Breast epithelium (tissue), 3 donors: ENCODE data around the gene EIF4ENIF1.

Experiments used
- POLR2A ChIP-seq: fragments of 450-650 bp; IDR thresholded peaks from one replicate; pipeline ENCODE4 v1.6.1; 2016; ENCODE audit warnings: antibody characterized with exemption, mild to moderate bottlenecking, moderate library complexity
- TF ChIP-seq, protein P1 (sequence below), 3 donors: fragments of 450-650 bp; IDR thresholded peaks; one replicate each; pipeline ENCODE4 v1.5.1; 2016 to 2017; ENCODE audit warnings: antibody characterized with exemption in 3 of 3, mild to moderate bottlenecking in 3 of 3, moderate library complexity in 3 of 3

GRCh38 chr22:31497148-31497938, 7.7 kb upstream of the EIF4ENIF1 start:
- TF ChIP-seq, protein P1, sequence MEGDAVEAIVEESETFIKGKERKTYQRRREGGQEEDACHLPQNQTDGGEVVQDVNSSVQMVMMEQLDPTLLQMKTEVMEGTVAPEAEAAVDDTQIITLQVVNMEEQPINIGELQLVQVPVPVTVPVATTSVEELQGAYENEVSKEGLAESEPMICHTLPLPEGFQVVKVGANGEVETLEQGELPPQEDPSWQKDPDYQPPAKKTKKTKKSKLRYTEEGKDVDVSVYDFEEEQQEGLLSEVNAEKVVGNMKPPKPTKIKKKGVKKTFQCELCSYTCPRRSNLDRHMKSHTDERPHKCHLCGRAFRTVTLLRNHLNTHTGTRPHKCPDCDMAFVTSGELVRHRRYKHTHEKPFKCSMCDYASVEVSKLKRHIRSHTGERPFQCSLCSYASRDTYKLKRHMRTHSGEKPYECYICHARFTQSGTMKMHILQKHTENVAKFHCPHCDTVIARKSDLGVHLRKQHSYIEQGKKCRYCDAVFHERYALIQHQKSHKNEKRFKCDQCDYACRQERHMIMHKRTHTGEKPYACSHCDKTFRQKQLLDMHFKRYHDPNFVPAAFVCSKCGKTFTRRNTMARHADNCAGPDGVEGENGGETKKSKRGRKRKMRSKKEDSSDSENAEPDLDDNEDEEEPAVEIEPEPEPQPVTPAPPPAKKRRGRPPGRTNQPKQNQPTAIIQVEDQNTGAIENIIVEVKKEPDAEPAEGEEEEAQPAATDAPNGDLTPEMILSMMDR (IDR thresholded peaks at IDR 0.05): no peak
- TF ChIP-seq POLR2A: no peak
